ENCODE data around the gene GRAMD1B.

DNA sequence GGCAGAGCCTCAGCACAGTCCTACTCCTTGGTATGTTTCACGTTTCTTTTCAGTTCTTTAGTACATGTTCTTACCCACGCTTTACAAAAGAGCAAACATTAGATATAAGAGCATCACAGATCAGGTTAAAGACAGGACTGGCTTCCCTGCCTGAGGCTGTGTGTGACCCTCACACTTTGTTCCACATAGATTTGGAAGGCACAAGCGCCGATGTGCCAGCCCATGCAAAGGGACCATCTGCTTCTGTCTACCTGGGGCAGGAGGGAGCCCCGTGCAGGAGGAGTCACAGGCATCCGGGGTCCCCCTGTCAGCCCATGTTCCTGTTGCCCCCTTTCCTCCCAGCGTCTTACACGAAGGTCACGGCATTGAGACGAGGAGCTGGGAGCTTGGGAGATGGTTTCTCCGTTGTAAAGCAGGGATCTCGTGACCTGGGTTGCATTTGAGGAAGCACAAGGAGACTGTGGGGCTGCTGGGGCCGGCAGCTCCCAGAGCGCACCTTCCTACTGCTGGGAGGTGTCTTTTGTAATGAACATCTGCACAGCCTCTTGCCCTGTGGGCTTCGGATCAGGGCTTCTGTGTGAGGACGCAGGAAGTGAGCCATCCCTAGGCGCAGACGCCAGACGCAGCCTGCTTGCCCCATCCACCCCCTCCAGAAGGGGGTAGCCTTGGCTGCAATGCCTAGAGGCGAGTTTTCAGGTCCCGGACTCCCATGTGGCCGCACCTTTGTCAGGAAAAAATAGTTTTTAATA is 151.8 kb downstream of the GRAMD1B start:
- TF ChIP-seq CTCF (IDR thresholded peaks at IDR 0.05) (no peak), POLR2A (IDR thresholded peaks at IDR 0.05) (no peak)
